Sigmoid colon (tissue), 4 donors: ENCODE results near the gene VPS29.

Experiments
- CTCF ChIP-seq, 4 experiments: fragments of 450-650 bp in 3 of 4; fragments of 200-600 bp in 1 of 4; IDR thresholded peaks; one replicate each; pipeline ENCODE4 v1.5.1; 2016 to 2019; ENCODE audit warnings: antibody characterized with exemption in 4 of 4, mild to moderate bottlenecking in 3 of 4, moderate library complexity in 2 of 4
- POLR2A ChIP-seq, 2 donors: fragments of 450-650 bp; IDR thresholded peaks; one replicate each; pipeline ENCODE4 v1.6.1; 2016; ENCODE audit warnings: antibody characterized with exemption in 2 of 2, mild to moderate bottlenecking in 2 of 2, moderate library complexity in 2 of 2
- POLR2AphosphoS5 ChIP-seq, 4 donors: sonication (generic); formaldehyde crosslinking; IDR thresholded peaks; one replicate each; pipeline ENCODE4 v1.6.1; 2017; ENCODE audit warnings: antibody characterized with exemption in 4 of 4

GRCh38 chr12:110538869-110539622 is 37.1 kb upstream of the VPS29 start:
- no peak for TF ChIP-seq CTCF (IDR thresholded peaks at IDR 0.05)
- TF ChIP-seq POLR2AphosphoS5 (IDR thresholded peaks at IDR 0.05): no peak
- TF ChIP-seq POLR2A (IDR thresholded peaks at IDR 0.05): no peak
